ENCODE data around the gene PGA4.
"Not testable (repeated sequence)": the region's sequence is repeated elsewhere in the genome, so short reads cannot be mapped to it uniquely, and the experiment has no call there.

PGA4 gene

DNA sequence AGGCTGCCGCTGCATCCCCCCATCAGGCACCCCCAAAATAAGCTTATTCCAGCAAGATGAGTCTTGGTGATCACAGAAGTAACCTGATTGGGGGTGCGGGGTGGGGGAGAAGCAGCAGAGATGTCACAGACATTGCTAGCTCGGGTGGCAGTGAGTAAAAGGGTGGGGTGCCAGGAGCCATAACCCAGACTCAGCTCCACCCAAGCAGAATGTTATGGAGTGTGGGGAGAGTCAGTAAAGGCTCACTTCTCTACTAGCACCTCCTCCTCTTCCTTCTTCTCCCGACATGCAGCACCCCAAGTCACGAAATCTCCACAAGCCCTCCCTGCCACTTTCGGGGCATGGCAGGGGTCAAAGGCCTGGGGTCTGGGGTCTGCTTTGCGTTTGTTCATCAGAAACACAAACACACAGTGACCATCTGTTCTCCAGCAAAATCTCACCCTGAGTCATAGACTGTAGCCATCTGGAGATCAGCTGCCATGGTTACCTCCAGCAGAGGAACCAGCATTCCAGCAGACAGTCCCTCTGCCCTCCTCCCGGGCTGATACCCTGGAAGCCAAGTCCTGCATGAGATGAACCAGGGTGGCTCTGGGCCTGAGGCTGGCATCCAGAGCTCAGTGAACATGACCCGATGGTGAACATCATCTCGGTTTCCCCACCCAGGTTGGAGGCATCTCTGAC is 4.5 kb downstream of the PGA4 start:
- not testable (repeated sequence) for H3K4me1 Mint-ChIP-seq, H3K27me3 Mint-ChIP-seq, ATAC-seq, H3K27ac Mint-ChIP-seq, H3K36me3 Mint-ChIP-seq, H3K9me3 Mint-ChIP-seq, H3K4me3 Mint-ChIP-seq

- H3K4me3 Mint-ChIP-seq, H3K36me3 Mint-ChIP-seq, H3K27me3 Mint-ChIP-seq, H3K9me3 Mint-ChIP-seq, H3K4me1 Mint-ChIP-seq, H3K27ac Mint-ChIP-seq, ATAC-seq: not testable (repeated sequence)
These were observed 7.3 kb downstream of the PGA4 start for GRCh38 chr11:61229458-61229857.

- not testable (repeated sequence) for H3K4me3 Mint-ChIP-seq, H3K27ac Mint-ChIP-seq, H3K4me1 Mint-ChIP-seq, H3K9me3 Mint-ChIP-seq, H3K27me3 Mint-ChIP-seq, H3K36me3 Mint-ChIP-seq, ATAC-seq
These were observed 8.9 kb downstream of the PGA4 start for GRCh38 chr11:61231033-61231432.

- H3K4me1 Mint-ChIP-seq, ATAC-seq, H3K4me3 Mint-ChIP-seq, H3K9me3 Mint-ChIP-seq, H3K36me3 Mint-ChIP-seq, H3K27me3 Mint-ChIP-seq, H3K27ac Mint-ChIP-seq: not testable (repeated sequence)
These were observed 9.4 kb downstream of the PGA4 start for GRCh38 chr11:61231585-61231984.

DNA sequence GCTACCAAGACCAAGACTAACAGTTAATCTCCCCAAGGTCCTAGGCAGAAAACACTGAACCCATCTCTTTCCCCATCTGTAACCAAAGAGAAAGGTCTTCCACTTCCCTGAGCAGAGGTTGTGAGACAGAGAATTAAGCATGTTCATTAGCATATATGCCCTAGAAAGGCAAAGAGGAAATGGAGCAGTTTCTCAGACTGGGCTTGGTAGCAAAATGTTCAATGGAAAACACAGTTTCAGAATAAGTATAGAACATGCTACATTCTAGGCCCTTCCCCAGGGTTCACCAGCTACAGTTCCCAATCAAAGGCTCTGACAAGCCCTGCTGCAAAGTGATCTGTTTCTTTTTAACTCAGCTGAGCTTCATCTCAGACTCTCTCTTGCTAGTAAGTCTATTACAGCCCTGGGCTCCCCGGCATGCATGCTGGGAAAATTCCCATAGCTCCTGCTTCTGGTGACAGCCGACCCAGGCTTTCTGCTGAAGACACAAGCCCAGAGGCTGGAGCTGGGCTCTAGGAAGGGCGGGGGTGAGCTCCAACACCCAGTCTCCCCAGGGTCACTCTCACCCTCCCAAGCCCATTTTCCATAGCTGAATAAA is 10.5 kb downstream of the PGA4 start:
- H3K9me3 Mint-ChIP-seq, H3K4me3 Mint-ChIP-seq: not testable (repeated sequence)

DNA sequence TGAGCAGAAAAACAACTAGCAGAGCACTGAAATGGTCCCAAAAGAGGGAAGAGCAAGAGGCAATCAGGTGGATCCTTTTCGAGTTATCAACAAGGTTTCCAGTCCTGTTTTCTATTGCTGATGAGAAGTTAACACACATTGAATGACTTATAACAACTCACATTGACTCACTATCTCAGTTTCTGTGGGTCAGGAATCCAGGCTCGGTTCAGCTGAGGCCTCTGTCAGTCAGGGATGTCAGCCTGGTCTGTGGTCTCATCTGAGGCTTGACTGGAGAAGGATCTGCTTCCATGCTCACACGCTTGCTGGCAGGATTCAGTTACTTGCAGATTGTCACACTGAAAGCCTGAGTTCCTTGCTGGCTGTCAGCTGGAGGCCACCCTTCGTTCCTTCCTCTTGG is 15.0 kb downstream of the PGA4 start:
- H3K4me3 Mint-ChIP-seq, ATAC-seq, H3K27ac Mint-ChIP-seq, H3K9me3 Mint-ChIP-seq, H3K4me1 Mint-ChIP-seq, H3K27me3 Mint-ChIP-seq, H3K36me3 Mint-ChIP-seq: not testable (repeated sequence)

More for the DNA sequence above, 10.5 kb downstream of the PGA4 start:
- H3K27ac Mint-ChIP-seq, H3K36me3 Mint-ChIP-seq, H3K27me3 Mint-ChIP-seq, H3K4me1 Mint-ChIP-seq: not testable (repeated sequence)
- peak; percentile 71 for ATAC-seq

GRCh38 chr11:61240288-61240687 is 18.1 kb downstream of the PGA4 start:
- H3K4me3 Mint-ChIP-seq, H3K27me3 Mint-ChIP-seq: not testable (repeated sequence)

GRCh38 chr11:61240875-61241274 is 18.7 kb downstream of the PGA4 start, which contains the start of gene PGA5:
Gene PGA5, plus strand, starts transcription at chr11:61241175. Its CDS starts 52 bp downstream, at chr11:61241227.
- not testable (repeated sequence) for H3K36me3 Mint-ChIP-seq, H3K27me3 Mint-ChIP-seq, H3K4me3 Mint-ChIP-seq, H3K27ac Mint-ChIP-seq, H3K4me1 Mint-ChIP-seq, ATAC-seq, H3K9me3 Mint-ChIP-seq

More at GRCh38 chr11:61240288-61240687, 18.1 kb downstream of the PGA4 start:
- not testable (repeated sequence) for ATAC-seq, H3K9me3 Mint-ChIP-seq, H3K4me1 Mint-ChIP-seq, H3K36me3 Mint-ChIP-seq, H3K27ac Mint-ChIP-seq

- not testable (repeated sequence) for H3K36me3 Mint-ChIP-seq, H3K9me3 Mint-ChIP-seq, H3K27ac Mint-ChIP-seq, ATAC-seq, H3K27me3 Mint-ChIP-seq, H3K4me3 Mint-ChIP-seq, H3K4me1 Mint-ChIP-seq
These were observed 19.4 kb downstream of the PGA4 start for GRCh38 chr11:61241526-61241925.

- not testable (repeated sequence) for H3K9me3 Mint-ChIP-seq, H3K4me1 Mint-ChIP-seq, H3K27ac Mint-ChIP-seq, ATAC-seq, H3K36me3 Mint-ChIP-seq, H3K4me3 Mint-ChIP-seq
- H3K27me3 Mint-ChIP-seq: peaks cover 17% of the 10 kb centered on the region
These were observed 23.3 kb downstream of the PGA4 start for GRCh38 chr11:61245284-61245964.

GRCh38 chr11:61248071-61248470 is 25.9 kb downstream of the PGA4 start:
- H3K4me3 Mint-ChIP-seq, H3K36me3 Mint-ChIP-seq, H3K27ac Mint-ChIP-seq, ATAC-seq, H3K4me1 Mint-ChIP-seq, H3K9me3 Mint-ChIP-seq: not testable (repeated sequence)
- peaks cover 14% of the 10 kb centered on the region for H3K27me3 Mint-ChIP-seq

DNA sequence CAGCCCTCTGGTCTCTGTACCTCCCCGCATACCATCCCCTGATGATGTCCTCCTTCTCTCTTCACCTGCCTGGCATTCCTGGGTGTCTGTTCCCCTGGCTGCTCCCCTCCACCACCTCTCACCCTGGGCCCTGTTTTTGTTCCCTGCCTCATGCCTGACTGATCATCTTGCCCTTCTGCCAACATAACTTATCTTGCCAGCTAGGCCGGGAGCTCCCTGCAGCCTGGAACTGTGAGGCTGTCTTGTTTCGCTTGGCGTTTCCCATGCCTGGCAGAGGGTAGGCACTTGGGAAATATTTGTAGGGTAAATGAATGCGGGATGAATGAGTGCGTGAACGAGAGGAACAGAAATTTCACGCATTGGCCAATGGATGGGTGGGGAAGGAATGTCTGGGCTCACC is 27.1 kb downstream of the PGA4 start:
- H3K4me3 Mint-ChIP-seq, ATAC-seq, H3K4me1 Mint-ChIP-seq, H3K36me3 Mint-ChIP-seq, H3K9me3 Mint-ChIP-seq, H3K27ac Mint-ChIP-seq: not testable (repeated sequence)
- H3K27me3 Mint-ChIP-seq: peaks cover 14% of the 10 kb centered on the region

DNA sequence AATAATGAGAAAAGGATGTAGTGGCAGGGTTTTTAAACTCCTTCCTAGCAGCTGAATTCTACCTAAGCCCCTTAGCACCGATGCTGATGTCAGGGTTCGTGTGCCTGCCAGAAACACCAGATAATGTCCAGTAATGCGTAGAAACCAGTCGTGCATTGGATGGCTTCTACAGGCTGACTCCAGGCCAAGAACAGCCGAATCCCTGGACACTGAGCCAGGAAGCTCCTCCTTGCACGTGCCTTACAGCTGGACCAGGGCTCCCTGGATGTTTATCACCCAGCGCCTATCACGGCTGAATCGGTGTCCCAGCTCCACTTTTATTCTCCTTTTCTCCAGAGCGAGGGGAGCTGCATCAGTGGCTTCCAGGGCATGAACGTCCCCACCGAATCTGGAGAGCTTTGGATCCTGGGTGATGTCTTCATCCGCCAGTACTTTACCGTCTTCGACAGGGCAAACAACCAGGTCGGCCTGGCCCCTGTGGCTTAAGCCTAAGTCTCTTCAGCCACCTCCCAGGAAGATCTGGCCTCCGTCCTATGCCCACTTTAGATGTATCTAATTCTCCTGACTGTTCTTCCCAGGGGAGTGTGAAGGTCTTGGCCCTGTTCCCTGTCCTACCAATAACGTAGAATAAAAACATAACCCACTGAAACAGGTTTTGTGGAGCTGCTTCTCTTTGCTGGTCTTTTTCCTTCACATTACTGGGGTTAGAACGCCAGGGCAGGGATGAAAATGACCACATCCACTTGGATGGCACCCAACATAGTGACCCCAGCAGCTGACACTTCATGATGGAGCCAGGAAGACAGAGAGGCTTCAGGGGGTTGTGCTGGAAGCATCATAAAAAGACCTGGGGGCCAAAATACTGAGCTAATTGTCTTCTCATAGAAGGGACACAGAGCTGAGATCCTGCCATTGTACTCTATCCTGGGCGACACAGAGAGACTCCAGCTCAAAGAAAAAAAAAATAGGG is 28.9 kb downstream of the PGA4 start:
- not testable (repeated sequence) for H3K36me3 Mint-ChIP-seq, H3K4me3 Mint-ChIP-seq, H3K9me3 Mint-ChIP-seq, ATAC-seq, H3K27ac Mint-ChIP-seq
- peaks cover 14% of the 10 kb centered on the region for H3K27me3 Mint-ChIP-seq
- H3K4me1 Mint-ChIP-seq: peaks cover 14% of the 10 kb centered on the region

- not testable (repeated sequence) for H3K27ac Mint-ChIP-seq, H3K36me3 Mint-ChIP-seq, H3K9me3 Mint-ChIP-seq, H3K4me3 Mint-ChIP-seq
- peak; percentile 43 for ATAC-seq
- Mint-ChIP-seq H3K4me1 (peaks cover 14% of the 10 kb centered on the region), H3K27me3 (peaks cover 14% of the 10 kb centered on the region)
These were observed 30.2 kb downstream of the PGA4 start for GRCh38 chr11:61252332-61252731.

- ATAC-seq: peak; percentile 71
- no peaks in the 10 kb centered on the region for H3K9me3 Mint-ChIP-seq
- peaks cover 14% of the 10 kb centered on the region for H3K4me1 Mint-ChIP-seq
- no peaks in the 10 kb centered on the region for H3K36me3 Mint-ChIP-seq
- H3K27me3 Mint-ChIP-seq: peaks cover 6% of the 10 kb centered on the region
- H3K27ac Mint-ChIP-seq: no peak overlapping the region
- no peak overlapping the region for H3K4me3 Mint-ChIP-seq
These were observed 32.4 kb downstream of the PGA4 start for GRCh38 chr11:61254403-61255025.
